NCI-H774 (cell line): ENCODE measurements around the gene PRDX1.
"Not testable (repeated sequence)": the region's sequence is repeated elsewhere in the genome, so short reads cannot be mapped to it uniquely, and the experiment has no call there.

Experiments
- DNase-seq: peaks from one replicate; lab custom pipeline; 2025; lab: John Stamatoyannopoulos, UW

Gene PRDX1

DNA sequence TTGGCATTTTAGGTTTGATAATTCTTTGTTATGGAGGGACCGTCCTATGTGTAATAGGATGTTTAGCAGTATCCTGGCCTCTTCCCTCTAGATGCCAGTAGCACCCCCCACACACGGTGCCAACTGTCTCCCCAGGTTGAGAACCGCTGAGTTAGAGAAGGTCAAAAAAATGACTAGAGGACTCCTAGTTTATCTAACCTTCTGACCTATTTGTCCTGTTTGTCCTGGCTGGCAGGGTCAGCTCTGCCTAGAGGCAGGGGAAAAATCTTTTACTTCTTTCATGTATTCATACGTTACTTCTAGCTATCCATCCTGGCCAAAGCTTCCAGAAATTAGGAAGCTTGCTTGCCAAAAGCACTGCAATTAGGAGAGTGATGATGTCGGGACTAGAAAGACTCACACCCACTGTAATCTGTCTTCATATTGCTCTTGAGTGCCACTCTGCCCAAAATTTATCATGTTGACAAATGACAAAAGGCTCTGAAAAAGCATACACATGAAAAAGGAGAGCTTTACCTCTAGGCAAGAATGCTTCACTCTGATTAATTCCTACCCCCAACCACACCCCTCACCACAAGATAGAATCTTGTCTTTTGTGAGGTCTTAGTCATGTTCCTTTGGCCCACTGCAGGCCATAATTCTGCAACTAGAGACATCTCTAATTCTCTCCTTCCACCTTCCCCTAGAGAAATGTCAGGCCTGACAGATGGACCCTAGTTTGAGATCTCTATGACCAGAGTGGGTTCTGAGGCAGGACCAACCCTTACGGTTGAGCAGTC lies 14.5 kb upstream of the PRDX1 start:
- no peak for DNase-seq

DNA sequence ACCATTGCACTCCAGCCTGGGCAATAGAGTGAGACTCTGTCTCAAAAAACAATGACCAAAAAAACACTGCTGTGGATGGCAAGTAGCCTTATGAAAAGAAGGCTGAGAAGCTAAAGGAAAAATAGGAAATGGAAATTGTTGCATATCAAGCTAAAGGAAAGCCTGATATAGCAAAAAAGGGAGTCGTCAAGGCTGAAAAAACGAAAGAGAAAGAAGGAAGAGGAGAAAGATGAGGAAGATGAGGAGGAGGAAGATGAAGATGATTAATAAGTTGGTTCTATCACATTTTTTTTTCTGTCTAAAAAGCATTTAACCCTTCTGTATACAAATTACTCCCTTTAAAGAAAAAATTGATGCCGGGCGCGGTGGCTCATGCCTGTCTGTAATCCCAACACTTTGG lies 10.2 kb upstream of the PRDX1 start:
- no peak for DNase-seq

DNA sequence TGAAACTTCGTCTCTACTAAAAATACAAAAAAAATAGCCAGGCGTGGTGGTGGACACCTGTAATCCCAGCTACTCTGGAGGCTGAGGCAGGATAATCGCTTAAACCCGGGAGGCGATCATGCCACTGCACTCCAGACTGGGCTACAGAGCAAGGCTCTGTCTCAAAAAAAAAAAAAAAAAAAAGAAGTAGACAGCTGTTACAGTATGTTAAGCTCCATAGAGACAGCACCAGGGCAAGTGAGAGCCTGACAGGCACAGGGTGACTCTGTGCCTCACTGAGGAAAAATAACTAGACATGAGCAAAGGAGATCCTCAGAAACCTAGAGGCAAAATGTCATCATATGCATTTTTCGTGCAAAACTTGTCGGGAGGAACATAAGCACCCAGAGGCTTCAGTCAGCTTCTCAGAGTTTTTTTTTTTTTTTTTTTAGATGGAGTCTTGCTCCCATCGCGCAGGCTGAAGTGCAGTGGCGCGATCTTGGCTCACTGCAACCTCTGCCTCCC lies 9.0 kb upstream of the PRDX1 start:
- DNase-seq = no peak

- DNase-seq = peak; percentile 59
These were observed 4.5 kb upstream of the PRDX1 start for GRCh38 chr1:45526135-45526644.

DNA sequence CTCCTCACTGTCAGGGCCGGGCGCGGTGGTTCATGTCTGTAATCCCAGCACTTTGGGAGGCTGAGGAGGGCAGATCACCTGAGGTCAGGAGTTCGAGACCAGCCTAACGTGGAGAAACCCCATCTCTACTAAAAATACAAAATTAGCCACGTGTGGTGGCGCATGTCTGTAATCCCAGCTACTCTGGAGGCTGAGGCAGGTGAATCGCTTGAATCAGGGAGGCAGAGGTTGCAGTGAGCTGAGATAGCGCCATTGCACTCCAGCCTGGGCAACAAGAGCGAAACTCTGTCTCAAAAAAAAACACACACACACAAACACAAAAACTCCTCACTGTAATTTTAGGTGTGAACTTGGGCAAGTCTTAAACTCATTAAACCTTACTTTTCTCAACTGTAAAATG lies 2.3 kb upstream of the PRDX1 start:
- DNase-seq = not testable (repeated sequence)

- not testable (repeated sequence) for DNase-seq
These were observed 1.8 kb upstream of the PRDX1 start for GRCh38 chr1:45523516-45523915.

DNA sequence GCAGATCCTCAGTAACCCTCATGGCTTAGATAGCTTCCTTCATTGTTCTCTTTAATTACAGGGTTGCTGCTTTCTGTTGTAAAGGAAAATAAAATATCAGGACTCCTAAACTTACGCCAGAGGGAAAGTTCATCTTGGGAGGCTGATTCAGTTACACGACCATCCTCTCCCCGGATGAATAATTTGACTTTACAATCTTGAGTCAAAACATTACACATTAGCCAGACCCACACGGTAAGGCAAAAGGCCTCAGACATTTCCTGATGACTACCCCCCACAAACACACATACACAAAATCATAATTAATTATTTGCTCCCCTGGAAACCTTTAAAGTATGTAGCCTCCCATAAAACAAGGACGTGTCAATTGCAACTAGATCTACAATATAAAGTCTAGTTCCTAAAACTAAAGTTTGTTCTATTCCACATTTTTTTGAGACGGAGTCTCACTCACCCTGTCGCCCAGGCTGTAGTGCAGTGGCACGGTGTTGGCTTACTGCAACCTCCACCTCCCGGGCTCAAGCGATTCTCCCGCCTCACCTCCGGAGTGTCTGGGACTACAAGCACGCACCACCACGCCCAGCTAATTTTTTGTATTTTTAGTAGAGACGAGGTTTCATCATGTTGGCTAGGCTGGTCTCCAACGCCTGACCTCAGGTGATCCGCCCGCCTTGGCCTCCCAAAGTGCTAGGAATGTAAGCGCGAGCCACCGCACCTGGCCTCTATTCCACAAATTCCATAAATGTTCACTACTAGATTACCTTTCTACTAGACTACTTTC lies 830 bp upstream of the PRDX1 start:
- peak; percentile 59 for DNase-seq

DNA sequence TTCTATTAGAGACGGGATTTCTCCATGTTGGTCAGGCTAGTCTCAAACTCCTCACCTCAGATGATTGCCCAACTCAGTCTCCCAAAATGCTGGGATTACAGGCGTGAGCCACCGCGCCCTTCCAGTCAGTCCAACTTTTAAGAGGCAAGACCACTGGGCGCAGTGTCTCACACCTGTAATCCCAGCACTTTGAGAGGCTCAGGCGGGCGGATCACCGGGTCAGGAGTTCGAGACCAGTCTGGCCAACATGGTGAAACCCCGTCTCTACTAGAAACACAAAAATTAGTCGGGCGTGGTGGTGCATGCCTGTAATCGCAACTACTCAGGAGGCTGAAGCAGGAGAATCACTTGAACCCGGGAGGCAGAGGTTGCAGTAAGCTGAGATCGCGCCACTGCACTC lies 1.9 kb downstream of the PRDX1 start:
- DNase-seq = not testable (repeated sequence)

GRCh38 chr1:45518910-45519309 lies 2.8 kb downstream of the PRDX1 start:
- no peak for DNase-seq

DNA sequence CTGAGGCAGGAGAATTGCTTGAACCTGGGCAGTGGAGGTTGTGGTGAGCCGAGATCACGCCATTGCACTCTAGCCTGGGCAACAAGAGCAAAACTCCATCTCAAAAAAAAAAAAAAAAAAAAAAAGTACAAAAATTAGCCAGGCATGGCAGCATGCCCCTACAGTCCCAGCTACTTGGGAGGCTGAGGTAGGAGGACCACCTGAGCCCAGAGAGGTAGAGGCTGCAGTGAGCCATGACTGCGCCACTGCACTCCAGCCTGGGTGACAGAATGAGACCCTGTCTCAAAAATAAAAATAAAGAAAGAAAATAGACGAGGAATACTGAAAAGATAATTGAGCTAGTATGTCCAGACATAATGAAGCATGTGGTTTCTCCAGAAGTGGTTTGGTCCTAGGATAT lies 3.3 kb downstream of the PRDX1 start:
- DNase-seq = not testable (repeated sequence)

- DNase-seq = no peak
These were observed 5.2 kb downstream of the PRDX1 start for GRCh38 chr1:45516465-45516864.

DNA sequence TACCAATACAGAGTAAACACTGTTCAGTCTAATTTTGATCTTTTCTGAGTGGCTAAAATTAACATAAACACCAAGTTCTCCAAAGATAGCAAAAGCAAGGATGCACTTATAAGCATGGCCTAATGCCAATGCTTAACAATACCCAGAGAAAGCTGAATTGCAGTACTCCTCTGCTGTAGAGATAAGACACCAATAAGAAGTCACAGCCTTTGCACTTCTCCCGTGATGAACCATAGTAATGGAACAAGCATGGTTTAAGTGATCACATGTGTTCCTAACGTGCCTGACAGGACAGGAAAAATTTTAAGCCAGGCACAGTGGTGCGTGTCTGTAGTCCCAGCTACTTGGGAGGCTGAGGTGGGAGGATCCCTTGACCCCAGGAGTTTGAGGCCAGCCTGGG lies 5.6 kb downstream of the PRDX1 start:
- no peak for DNase-seq

- DNase-seq = not testable (repeated sequence)
These were observed 8.0 kb downstream of the PRDX1 start for GRCh38 chr1:45513532-45514260.

DNA sequence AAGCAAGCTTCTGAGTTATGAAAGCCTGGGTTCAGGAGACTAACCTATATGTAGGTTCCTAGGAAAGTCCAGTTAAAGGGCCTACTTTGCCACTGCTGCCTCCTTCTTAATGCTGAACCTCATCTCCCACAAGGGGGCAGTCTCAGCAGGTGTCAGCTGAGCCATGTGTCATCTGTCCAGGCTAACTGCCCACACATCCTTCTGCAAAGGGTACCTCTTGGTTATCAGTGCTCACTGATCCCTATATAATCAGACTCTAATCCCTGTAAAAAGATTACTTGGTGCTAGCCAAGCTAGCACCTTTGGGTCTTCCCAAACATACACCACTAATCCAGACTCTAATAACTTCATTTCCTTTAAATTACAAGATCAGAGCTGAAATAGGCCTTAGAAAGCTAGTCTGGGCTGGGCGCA lies 9.0 kb downstream of the PRDX1 start:
- peak; percentile 61 for DNase-seq

DNA sequence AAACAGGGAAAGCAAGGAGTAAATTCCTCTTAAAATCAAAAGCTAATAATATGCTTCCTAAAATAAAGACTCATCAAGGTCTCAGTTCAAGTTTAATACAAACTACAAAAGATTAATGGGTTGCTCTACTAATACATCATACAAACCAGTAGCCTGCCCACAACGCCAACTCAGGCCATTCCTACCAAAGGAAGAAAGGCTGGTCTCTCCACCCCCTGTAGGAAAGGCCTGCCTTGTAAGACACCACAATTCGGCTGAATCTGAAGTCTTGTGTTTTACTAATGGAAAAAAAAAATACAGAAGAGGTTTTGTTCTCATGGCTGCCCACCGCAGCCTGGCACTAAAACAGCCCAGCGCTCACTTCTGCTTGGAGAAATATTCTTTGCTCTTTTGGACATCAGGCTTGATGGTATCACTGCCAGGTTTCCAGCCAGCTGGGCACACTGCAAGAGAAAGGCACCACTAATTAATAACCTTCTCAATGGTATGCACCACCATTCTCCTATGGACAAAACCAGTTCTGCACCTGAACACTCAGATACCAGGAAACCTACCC lies 10.6 kb downstream of the PRDX1 start:
- DNase-seq = no peak

DNA sequence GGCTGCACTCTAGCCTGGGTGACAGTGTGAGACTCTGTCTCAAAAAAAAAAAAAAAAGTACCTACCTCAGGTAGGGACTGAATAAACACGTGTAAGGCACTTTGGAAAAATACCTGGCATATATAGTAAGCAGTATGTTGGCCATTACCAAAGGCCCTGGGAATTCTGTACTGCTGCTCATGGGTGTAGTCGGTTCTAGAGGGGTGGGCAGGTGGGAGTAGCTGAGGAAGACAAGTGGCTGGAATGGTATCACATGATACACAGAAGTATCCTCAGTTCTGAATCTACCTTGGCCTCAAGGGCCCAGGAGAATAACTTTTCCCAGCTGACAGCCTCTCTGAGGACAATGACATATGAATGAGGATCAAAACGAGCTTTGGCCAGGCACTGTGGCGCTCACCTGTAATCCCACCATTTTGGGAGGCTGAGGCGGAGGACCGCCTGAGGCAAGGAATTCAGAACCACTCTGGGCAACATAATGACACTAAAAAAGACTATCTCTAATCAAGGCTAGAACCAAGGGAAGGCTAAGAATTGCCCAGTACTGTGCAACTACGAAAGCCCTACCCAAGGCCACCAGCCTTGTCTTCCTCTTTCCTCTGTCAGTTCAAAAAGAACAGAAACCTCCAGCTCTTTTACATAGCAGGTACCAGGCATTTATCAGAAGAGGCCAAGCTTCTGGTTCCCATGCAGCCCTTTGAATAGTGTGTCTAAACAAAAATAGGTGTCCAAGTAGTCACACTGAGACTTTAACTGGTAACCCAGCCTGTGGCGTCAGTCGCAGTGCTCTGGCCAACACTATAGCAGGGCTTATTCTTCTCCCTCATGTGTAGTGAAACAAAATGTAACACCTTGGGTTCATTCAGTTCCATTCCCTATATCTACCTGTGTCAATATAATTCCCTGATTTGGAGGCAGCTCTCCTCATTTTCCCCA lies 11.4 kb downstream of the PRDX1 start:
- DNase-seq = no peak

GRCh38 chr1:45508295-45509151 lies 13.2 kb downstream of the PRDX1 start:
- no peak for DNase-seq

DNA sequence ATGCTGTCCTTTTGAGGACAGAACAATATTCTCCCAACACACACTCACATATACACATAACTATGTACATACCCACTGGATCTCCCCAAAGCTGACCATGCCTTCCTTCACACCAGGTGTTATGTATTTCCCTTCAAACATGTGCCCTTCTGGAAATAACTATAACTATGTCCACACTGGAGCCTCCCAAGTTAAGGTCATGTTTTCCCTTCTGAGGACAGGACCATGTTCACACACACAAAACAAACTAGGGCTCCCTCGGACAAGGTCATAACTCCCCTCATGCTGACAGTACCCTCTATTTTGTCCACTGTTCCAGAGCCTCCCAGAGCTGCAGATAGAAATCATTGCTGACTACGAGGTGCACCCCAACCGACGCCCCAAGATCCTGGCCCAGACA lies 13.8 kb downstream of the PRDX1 start:
- no peak for DNase-seq

GRCh38 chr1:45507195-45507594 lies 14.5 kb downstream of the PRDX1 start:
- DNase-seq = no peak
